HG02884 (cell line): ENCODE data around the gene RFX8.
"Not testable (repeated sequence)": the region's sequence is repeated elsewhere in the genome, so short reads cannot be mapped to it uniquely, and the experiment has no call there.

Source experiments
- ATAC-seq: cut with Tn5 transposase; IDR thresholded peaks from one replicate; pipeline ENCODE4 v1.9.1; 2021; ENCODE audit warnings: mild to moderate bottlenecking, moderate library complexity; ENCODE audit not compliant: unreplicated experiment

Gene RFX8

GRCh38 chr2:101355401-101356054 lies 119.4 kb downstream of the RFX8 start:
- ATAC-seq: no peak

GRCh38 chr2:101354420-101355311 lies 120.2 kb downstream of the RFX8 start:
- ATAC-seq: no peak

- ATAC-seq: not testable (repeated sequence)
Observed at GRCh38 chr2:101352631-101353030, 122.3 kb downstream of the RFX8 start.

GRCh38 chr2:101351207-101351606 lies 123.7 kb downstream of the RFX8 start:
- ATAC-seq: no peak

GRCh38 chr2:101349893-101350662 lies 124.8 kb downstream of the RFX8 start:
- no peak for ATAC-seq

- no peak for ATAC-seq
Observed at GRCh38 chr2:101348883-101349282, 126.0 kb downstream of the RFX8 start.
